Measurements from ENCODE around the gene AR. TPM values are rescaled to one million over a fixed set of nuclear protein-coding genes. Genes with fewer than 3 reads are reported as not detected.

The AR gene
- total and polyA plus RNA-seq, 2 of the 8 experiments (the other 6 are each of a cell fraction or from before 2014, with no cell fraction given): 7.1 to 10.7 TPM

GRCh38 chrX:67721321-67721720, 177.5 kb downstream of the AR start (continued):
- TF ChIP-seq, protein P1, sequence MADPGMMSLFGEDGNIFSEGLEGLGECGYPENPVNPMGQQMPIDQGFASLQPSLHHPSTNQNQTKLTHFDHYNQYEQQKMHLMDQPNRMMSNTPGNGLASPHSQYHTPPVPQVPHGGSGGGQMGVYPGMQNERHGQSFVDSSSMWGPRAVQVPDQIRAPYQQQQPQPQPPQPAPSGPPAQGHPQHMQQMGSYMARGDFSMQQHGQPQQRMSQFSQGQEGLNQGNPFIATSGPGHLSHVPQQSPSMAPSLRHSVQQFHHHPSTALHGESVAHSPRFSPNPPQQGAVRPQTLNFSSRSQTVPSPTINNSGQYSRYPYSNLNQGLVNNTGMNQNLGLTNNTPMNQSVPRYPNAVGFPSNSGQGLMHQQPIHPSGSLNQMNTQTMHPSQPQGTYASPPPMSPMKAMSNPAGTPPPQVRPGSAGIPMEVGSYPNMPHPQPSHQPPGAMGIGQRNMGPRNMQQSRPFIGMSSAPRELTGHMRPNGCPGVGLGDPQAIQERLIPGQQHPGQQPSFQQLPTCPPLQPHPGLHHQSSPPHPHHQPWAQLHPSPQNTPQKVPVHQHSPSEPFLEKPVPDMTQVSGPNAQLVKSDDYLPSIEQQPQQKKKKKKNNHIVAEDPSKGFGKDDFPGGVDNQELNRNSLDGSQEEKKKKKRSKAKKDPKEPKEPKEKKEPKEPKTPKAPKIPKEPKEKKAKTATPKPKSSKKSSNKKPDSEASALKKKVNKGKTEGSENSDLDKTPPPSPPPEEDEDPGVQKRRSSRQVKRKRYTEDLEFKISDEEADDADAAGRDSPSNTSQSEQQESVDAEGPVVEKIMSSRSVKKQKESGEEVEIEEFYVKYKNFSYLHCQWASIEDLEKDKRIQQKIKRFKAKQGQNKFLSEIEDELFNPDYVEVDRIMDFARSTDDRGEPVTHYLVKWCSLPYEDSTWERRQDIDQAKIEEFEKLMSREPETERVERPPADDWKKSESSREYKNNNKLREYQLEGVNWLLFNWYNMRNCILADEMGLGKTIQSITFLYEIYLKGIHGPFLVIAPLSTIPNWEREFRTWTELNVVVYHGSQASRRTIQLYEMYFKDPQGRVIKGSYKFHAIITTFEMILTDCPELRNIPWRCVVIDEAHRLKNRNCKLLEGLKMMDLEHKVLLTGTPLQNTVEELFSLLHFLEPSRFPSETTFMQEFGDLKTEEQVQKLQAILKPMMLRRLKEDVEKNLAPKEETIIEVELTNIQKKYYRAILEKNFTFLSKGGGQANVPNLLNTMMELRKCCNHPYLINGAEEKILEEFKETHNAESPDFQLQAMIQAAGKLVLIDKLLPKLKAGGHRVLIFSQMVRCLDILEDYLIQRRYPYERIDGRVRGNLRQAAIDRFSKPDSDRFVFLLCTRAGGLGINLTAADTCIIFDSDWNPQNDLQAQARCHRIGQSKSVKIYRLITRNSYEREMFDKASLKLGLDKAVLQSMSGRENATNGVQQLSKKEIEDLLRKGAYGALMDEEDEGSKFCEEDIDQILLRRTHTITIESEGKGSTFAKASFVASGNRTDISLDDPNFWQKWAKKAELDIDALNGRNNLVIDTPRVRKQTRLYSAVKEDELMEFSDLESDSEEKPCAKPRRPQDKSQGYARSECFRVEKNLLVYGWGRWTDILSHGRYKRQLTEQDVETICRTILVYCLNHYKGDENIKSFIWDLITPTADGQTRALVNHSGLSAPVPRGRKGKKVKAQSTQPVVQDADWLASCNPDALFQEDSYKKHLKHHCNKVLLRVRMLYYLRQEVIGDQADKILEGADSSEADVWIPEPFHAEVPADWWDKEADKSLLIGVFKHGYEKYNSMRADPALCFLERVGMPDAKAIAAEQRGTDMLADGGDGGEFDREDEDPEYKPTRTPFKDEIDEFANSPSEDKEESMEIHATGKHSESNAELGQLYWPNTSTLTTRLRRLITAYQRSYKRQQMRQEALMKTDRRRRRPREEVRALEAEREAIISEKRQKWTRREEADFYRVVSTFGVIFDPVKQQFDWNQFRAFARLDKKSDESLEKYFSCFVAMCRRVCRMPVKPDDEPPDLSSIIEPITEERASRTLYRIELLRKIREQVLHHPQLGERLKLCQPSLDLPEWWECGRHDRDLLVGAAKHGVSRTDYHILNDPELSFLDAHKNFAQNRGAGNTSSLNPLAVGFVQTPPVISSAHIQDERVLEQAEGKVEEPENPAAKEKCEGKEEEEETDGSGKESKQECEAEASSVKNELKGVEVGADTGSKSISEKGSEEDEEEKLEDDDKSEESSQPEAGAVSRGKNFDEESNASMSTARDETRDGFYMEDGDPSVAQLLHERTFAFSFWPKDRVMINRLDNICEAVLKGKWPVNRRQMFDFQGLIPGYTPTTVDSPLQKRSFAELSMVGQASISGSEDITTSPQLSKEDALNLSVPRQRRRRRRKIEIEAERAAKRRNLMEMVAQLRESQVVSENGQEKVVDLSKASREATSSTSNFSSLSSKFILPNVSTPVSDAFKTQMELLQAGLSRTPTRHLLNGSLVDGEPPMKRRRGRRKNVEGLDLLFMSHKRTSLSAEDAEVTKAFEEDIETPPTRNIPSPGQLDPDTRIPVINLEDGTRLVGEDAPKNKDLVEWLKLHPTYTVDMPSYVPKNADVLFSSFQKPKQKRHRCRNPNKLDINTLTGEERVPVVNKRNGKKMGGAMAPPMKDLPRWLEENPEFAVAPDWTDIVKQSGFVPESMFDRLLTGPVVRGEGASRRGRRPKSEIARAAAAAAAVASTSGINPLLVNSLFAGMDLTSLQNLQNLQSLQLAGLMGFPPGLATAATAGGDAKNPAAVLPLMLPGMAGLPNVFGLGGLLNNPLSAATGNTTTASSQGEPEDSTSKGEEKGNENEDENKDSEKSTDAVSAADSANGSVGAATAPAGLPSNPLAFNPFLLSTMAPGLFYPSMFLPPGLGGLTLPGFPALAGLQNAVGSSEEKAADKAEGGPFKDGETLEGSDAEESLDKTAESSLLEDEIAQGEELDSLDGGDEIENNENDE (IDR thresholded peaks at IDR 0.05; ENCODE audit: insufficient replicate concordance, low read length): no peak
- no peak for TF ChIP-seq YY1 (IDR thresholded peaks at IDR 0.05; ENCODE audit: low read depth, low read length)
- TF ChIP-seq POLR2A (IDR thresholded peaks at IDR 0.05; ENCODE audit: control extremely low read depth in 1 of 2, low read depth in 2 of 2, low read length in 2 of 2): no peak
- TF ChIP-seq TEAD4 (IDR thresholded peaks at IDR 0.05; ENCODE audit: low read depth, low read length): no peak
- TF ChIP-seq CBX5 (IDR thresholded peaks at IDR 0.05; ENCODE audit: low read depth, low read length): no peak
- no peak for TF ChIP-seq BRCA1 (IDR thresholded peaks at IDR 0.05; ENCODE audit: low read depth, low read length)
- TF ChIP-seq JUND (IDR thresholded peaks at IDR 0.05; ENCODE audit: low read length): no peak
- TF ChIP-seq NRF1 (IDR thresholded peaks at IDR 0.05; ENCODE audit: low read depth, low read length): no peak
- no peak for TF ChIP-seq EP300 (IDR thresholded peaks at IDR 0.05; ENCODE audit: borderline replicate concordance in 1 of 2, low read depth in 2 of 2, low read length in 2 of 2)
- TF ChIP-seq SIX5 (IDR thresholded peaks at IDR 0.05; ENCODE audit: low read depth, low read length): no peak
- TF ChIP-seq ZNF274 (IDR thresholded peaks at IDR 0.05; ENCODE audit: borderline replicate concordance, extremely low read depth, low read length): no peak
- no peak for TF ChIP-seq TAF7 (optimal IDR thresholded peaks at IDR 0.05; ENCODE audit: borderline replicate concordance, low read depth, low read length)
- TF ChIP-seq KDM5A (IDR thresholded peaks at IDR 0.05; ENCODE audit: low read length): no peak

Measured in H1 (cell line).